Measurements from ENCODE around the gene GRM2.

DNA sequence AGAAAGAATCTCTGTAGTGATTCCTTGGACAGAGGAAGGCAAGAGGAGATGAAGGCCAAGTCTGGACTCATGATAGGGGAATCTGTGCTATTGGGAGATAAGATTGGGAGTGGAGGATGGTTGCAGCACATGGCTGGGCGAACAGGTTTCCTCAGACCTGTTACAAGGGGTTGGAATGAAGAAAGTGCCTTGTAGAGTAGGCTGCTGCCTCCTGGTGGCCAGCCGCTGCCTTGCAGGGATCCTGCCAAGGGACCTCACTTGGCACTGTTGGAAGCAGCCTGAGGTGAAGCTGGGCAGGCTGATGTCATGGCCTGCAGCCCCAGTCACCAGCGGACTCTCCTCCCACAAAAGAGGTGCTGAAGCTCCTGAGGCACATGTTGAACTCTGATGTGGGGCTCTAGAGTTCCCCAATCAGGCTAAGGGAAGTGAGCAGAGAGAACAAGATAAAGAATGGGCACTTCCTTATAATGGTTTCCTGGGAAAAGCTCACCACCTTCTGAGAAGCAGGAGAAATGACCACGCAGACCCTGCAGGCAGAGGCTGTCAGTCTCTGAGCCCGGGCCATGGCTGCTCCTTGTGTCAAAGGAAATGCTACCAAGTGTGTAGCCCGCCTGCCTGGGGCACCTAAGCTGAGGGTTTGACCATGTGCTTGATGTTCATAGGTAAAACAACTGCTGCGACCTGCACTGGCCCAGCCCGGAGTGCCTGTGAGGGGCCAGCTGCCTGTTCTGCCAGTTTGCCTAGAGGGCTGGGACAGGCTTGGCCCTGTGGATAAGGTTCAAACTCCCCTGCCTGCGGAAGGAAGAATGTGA, 37.4 kb upstream of the GRM2 start:
- TF ChIP-seq CTCF (IDR thresholded peaks at IDR 0.05), result peak; percentile 94
- TF ChIP-seq SP1 (CRISPR knock-in tag; conservative IDR thresholded peaks at IDR 0.05), result no peak
- peak; percentile 74 for TF ChIP-seq MAX (CRISPR knock-in tag; IDR thresholded peaks at IDR 0.05)
- TF ChIP-seq NFYB (CRISPR knock-in tag; conservative IDR thresholded peaks at IDR 0.05; ENCODE audit: low read depth), result no peak
- TF ChIP-seq FOXK1 (CRISPR knock-in tag; IDR thresholded peaks at IDR 0.05), result no peak
- TF ChIP-seq GABPB1 (CRISPR knock-in tag; IDR thresholded peaks at IDR 0.05), result no peak
- TF ChIP-seq ZNF423 (CRISPR knock-in tag; IDR thresholded peaks at IDR 0.05), result no peak
- TF ChIP-seq, protein P1, sequence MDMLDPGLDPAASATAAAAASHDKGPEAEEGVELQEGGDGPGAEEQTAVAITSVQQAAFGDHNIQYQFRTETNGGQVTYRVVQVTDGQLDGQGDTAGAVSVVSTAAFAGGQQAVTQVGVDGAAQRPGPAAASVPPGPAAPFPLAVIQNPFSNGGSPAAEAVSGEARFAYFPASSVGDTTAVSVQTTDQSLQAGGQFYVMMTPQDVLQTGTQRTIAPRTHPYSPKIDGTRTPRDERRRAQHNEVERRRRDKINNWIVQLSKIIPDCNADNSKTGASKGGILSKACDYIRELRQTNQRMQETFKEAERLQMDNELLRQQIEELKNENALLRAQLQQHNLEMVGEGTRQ (CRISPR knock-in tag; IDR thresholded peaks at IDR 0.05), result no peak
